ENCODE measurements around the gene KDM1A.

The KDM1A gene

GRCh38 chr1:23044035-23044434, 24.8 kb downstream of the KDM1A start (continued):
- no peak for TF ChIP-seq ZBTB10 (tag by site-specific recombination; IDR thresholded peaks at IDR 0.05)
- TF ChIP-seq ZNF768 (tag by site-specific recombination; IDR thresholded peaks at IDR 0.05): no peak
- TF ChIP-seq HOXD13 (CRISPR knock-in tag; IDR thresholded peaks at IDR 0.05; ENCODE audit: borderline replicate concordance): no peak
- no peak for TF ChIP-seq BCL11B (tag by site-specific recombination; IDR thresholded peaks at IDR 0.05; ENCODE audit: low read depth)

GRCh38 chr1:23050201-23050600, 30.9 kb downstream of the KDM1A start:
- peaks cover 20 to 46% of the 10 kb centered on the region in 2 experiments for H3K36me3 ChIP-seq (ENCODE audit: control insufficient read depth in 2 of 2, insufficient read depth in 1 of 2, low read length in 2 of 2)
- no peak for TF ChIP-seq ZNF274 (IDR thresholded peaks at IDR 0.05; ENCODE audit: low read length)
- TF ChIP-seq ZNF274 (tag by site-specific recombination; IDR thresholded peaks at IDR 0.05; ENCODE audit: borderline replicate concordance): no peak
- no peak for TF ChIP-seq ZNF23 (tag by site-specific recombination; IDR thresholded peaks at IDR 0.05; ENCODE audit: borderline replicate concordance)
- TF ChIP-seq PRDM1 (tag by site-specific recombination; IDR thresholded peaks at IDR 0.05): peak; percentile 53; the same call in 1 of the 2 replicates
- H3K27ac ChIP-seq (ENCODE audit: extremely low read depth, low read depth, low read length): no peak overlapping the region
- H3K9me3 ChIP-seq (ENCODE audit: control insufficient read depth, insufficient read depth, low read depth, low read length): no peaks in the 10 kb centered on the region
- H3K4me3 ChIP-seq (ENCODE audit: low read depth, low read length): no peak overlapping the region
- H3K4me1 ChIP-seq (ENCODE audit: control insufficient read depth, insufficient read depth, low read length): peaks cover 4% of the 10 kb centered on the region; the same call in 1 of the 2 replicates
- ChIA-PET CTCF (interaction anchor here (3.8 kb wide), 1 partner anchor 8 kb away, joined by 15 read pairs; no protein-coding TSS in a partner anchor), POLR2A (no interaction called here)

GRCh38 chr1:23051290-23051909, 32.1 kb downstream of the KDM1A start:
- H3K4me1 ChIP-seq (ENCODE audit: control insufficient read depth, insufficient read depth, low read length): peaks cover 4% of the 10 kb centered on the region; the same call in 1 of the 2 replicates
- ChIA-PET POLR2A (no interaction called here), CTCF (interaction anchor here (0.7 kb wide), 1 partner anchor 445 kb away, joined by 3 read pairs; no protein-coding TSS in a partner anchor)
- no peak overlapping the region for H3K27ac ChIP-seq (ENCODE audit: extremely low read depth, low read depth, low read length)
- no peak overlapping the region for H3K4me3 ChIP-seq (ENCODE audit: low read depth, low read length)
- peaks cover 20 to 52% of the 10 kb centered on the region in 2 experiments for H3K36me3 ChIP-seq (ENCODE audit: control insufficient read depth in 2 of 2, insufficient read depth in 1 of 2, low read length in 2 of 2)
- H3K9me3 ChIP-seq (ENCODE audit: control insufficient read depth, insufficient read depth, low read depth, low read length): no peaks in the 10 kb centered on the region
- TF ChIP-seq ZNF623 (tag by site-specific recombination; IDR thresholded peaks at IDR 0.05): no peak
- no peak for TF ChIP-seq ZNF521 (tag by site-specific recombination; IDR thresholded peaks at IDR 0.05)
- TF ChIP-seq ZNF677 (tag by site-specific recombination; IDR thresholded peaks at IDR 0.05): 0 out of 2 replicates have a peak, but pooled peaks have one; percentile 13
- no peak for TF ChIP-seq GLIS1 (tag by site-specific recombination; IDR thresholded peaks at IDR 0.05)
- TF ChIP-seq PRDM2 (tag by site-specific recombination; IDR thresholded peaks at IDR 0.05; ENCODE audit: borderline replicate concordance): no peak
- TF ChIP-seq SP2 (tag by site-specific recombination; IDR thresholded peaks at IDR 0.05): no peak

All from HEK293 (cell line).